Brain microvascular endothelial cell (primary cell): ENCODE results near the gene UGT3A2.

Experiments used
- DNase-seq: peaks from one replicate; pipeline ENCODE4 v3.0.0-alpha.2; 2020
- H3K27ac ChIP-seq: fragments of 250-450 bp; sonication (Bioruptor Pico); 2 replicates; pipeline ENCODE4 v1.5.1; 2020; ENCODE audit warnings: mild to moderate bottlenecking, moderate library complexity
- H3K27me3 ChIP-seq: fragments of 250-450 bp; sonication (Bioruptor Pico); replicated peaks from 2 replicates; pipeline ENCODE4 v1.5.1; 2020; ENCODE audit warnings: mild to moderate bottlenecking
- H3K36me3 ChIP-seq: fragments of 250-450 bp; sonication (Bioruptor Pico); replicated peaks from 2 replicates; pipeline ENCODE4 v1.5.1; 2020; ENCODE audit warnings: mild to moderate bottlenecking
- H3K4me3 ChIP-seq: 2 replicates; pipeline ENCODE4 v1.5.1; 2011; ENCODE audit warnings: low read depth, mild to moderate bottlenecking, control low read depth, low read length, moderate library complexity
- CTCF ChIP-seq: IDR thresholded peaks from 2 replicates; pipeline ENCODE4 v1.5.1; 2011; ENCODE audit warnings: low read depth, mild to moderate bottlenecking, moderate library complexity, low read length, control low read depth, inconsistent platforms; ENCODE audit errors: missing control alignments
- in situ Hi-C: cut with HindIII; loops from 2 replicates; pipeline ENCODE4 v1.10.0; 2017; ENCODE audit warnings: low sequenced_read_pairs, low pct_ligation_motif_present

Gene UGT3A2

GRCh38 chr5:36070687-36071571, 4.2 kb upstream of the UGT3A2 start:
- in situ Hi-C loops: no loop called here

DNA sequence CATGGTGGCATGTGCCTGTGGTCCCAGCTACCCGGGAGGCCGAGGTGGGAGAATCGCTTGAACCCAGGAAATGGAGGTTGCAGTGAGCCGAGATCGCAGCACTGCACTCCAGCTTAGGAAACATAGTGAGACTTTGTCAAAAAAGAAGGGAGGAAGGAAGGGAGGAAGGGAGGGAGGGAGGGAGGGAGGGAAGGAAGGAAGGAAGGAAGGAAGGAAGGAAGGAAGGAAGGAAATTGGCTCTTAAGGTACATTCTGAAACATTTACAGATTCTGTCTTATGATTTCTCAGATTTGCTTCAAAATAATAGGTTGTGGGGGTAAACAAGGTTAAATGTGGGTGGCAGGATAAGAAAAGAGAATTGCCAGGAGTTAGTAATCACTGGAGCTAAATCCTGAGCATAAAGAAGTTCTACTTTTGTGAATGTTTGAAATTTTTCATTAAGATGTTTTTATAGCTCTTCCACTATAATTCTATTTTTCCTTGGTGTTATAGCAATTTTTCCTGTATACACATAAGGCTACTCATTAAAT, 2.1 kb upstream of the UGT3A2 start:
- in situ Hi-C loops: no loop called here
- no peak overlapping the region for H3K27ac ChIP-seq
- peaks cover 12% of the 10 kb centered on the region for H3K27me3 ChIP-seq
- no peak for TF ChIP-seq CTCF
- H3K4me3 ChIP-seq: no peak overlapping the region
- DNase-seq: no peak
- no peaks in the 10 kb centered on the region for H3K36me3 ChIP-seq

More at GRCh38 chr5:36070687-36071571, 4.2 kb upstream of the UGT3A2 start:
- H3K4me3 ChIP-seq: no peak overlapping the region
- no peak for TF ChIP-seq CTCF
- H3K27me3 ChIP-seq: peaks cover 5% of the 10 kb centered on the region
- no peak overlapping the region for H3K27ac ChIP-seq
- DNase-seq: no peak
- no peaks in the 10 kb centered on the region for H3K36me3 ChIP-seq

- Histone ChIP-seq H3K27ac (no peak overlapping the region), H3K4me3 (no peak overlapping the region), H3K27me3 (peaks cover 12% of the 10 kb centered on the region), H3K36me3 (no peaks in the 10 kb centered on the region)
- in situ Hi-C loops: no loop called here
- no peak for TF ChIP-seq CTCF
- DNase-seq: no peak
These were observed 612 bp downstream of the UGT3A2 start for GRCh38 chr5:36066001-36066539.

- no peak for DNase-seq
- Histone ChIP-seq H3K4me3 (no peak overlapping the region), H3K36me3 (no peaks in the 10 kb centered on the region), H3K27me3 (peaks cover 4% of the 10 kb centered on the region), H3K27ac (no peak overlapping the region)
- no peak for TF ChIP-seq CTCF
- in situ Hi-C loops: no loop called here
These were observed 6.2 kb downstream of the UGT3A2 start for GRCh38 chr5:36060420-36060887.

GRCh38 chr5:36059571-36060419, 6.9 kb downstream of the UGT3A2 start:
- Histone ChIP-seq H3K27me3 (no peaks in the 10 kb centered on the region), H3K4me3 (no peak overlapping the region), H3K36me3 (no peaks in the 10 kb centered on the region), H3K27ac (no peak overlapping the region)
- in situ Hi-C loops: no loop called here
- no peak for TF ChIP-seq CTCF
- no peak for DNase-seq
